ENCODE results near the gene MPZL1. TPM values are rescaled to one million over a fixed set of nuclear protein-coding genes. Genes with fewer than 3 reads are reported as not detected.

The MPZL1 gene
- total RNA-seq, 1 experiment from 2014 or later: 71.7 TPM

GRCh38 chr1:167693425-167694045 is 28.2 kb upstream of the MPZL1 start:
- Mint-ChIP-seq H3K4me1 (peaks cover 16% of the 10 kb centered on the region), H3K27me3 (ENCODE audit: low read depth) (peaks cover 10% of the 10 kb centered on the region), H3K36me3 (no peaks in the 10 kb centered on the region), H3K27ac (no peak overlapping the region), H3K9me3 (no peaks in the 10 kb centered on the region), H3K4me3 (no peak overlapping the region)
- POLR2A ChIA-PET: no interaction called here
- DNase-seq (ENCODE audit: low spot score) (no peak), ATAC-seq (no peak)
- TF ChIP-seq ZNF416 (CRISPR knock-in tag; IDR thresholded peaks at IDR 0.05) (no peak), TEAD1 (CRISPR knock-in tag; IDR thresholded peaks at IDR 0.05) (no peak), SP1 (CRISPR knock-in tag; conservative IDR thresholded peaks at IDR 0.05) (no peak)
- CTCF ChIA-PET: no interaction called here

DNA sequence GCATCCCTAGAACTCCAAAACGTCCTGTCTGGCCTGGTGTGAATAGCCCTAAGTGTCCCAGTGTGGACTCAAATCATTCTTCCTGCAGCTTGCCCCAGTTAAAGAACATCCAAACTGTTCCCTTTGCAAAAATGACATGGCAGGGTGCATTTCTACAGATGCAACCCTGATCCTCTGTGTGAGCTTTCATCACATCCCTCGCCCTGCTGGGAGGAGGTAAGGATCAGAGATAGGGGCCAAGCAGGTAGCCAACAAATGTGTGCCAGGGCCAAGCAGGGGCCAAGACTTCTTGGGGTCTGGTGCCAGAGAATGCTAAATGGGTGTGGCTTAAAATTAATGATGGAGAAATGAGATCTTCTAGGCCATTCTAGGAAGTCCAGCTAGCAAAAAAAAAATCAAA is 27.1 kb upstream of the MPZL1 start:
- no peaks in the 10 kb centered on the region for H3K9me3 Mint-ChIP-seq
- no peak overlapping the region for H3K4me3 Mint-ChIP-seq
- DNase-seq (ENCODE audit: low spot score) (no peak), ATAC-seq (no peak)
- H3K36me3 Mint-ChIP-seq: no peaks in the 10 kb centered on the region
- H3K27me3 Mint-ChIP-seq (ENCODE audit: low read depth): peaks cover 10% of the 10 kb centered on the region
- TF ChIP-seq ETV6 (CRISPR knock-in tag; IDR thresholded peaks at IDR 0.05) (no peak), ZMAT4 (CRISPR knock-in tag; IDR thresholded peaks at IDR 0.05) (no peak), E2F5 (CRISPR knock-in tag; IDR thresholded peaks at IDR 0.05) (no peak), SMAD3 (CRISPR knock-in tag; IDR thresholded peaks at IDR 0.05; ENCODE audit: borderline replicate concordance) (no peak), FOXP1 (CRISPR knock-in tag; IDR thresholded peaks at IDR 0.05; ENCODE audit: borderline replicate concordance) (no peak), HMGA2 (CRISPR knock-in tag; IDR thresholded peaks at IDR 0.05) (no peak), CREM (CRISPR knock-in tag; IDR thresholded peaks at IDR 0.05) (no peak), RORB (CRISPR knock-in tag; IDR thresholded peaks at IDR 0.05) (no peak), NR1H2 (CRISPR knock-in tag; IDR thresholded peaks at IDR 0.05) (no peak)
- CTCF ChIA-PET: interaction anchor here (0.6 kb wide), 1 partner anchor 12 kb away, joined by 3 read pairs; no protein-coding TSS in a partner anchor
- POLR2A ChIA-PET: no interaction called here
- no peak overlapping the region for H3K27ac Mint-ChIP-seq
- peaks cover 13% of the 10 kb centered on the region for H3K4me1 Mint-ChIP-seq

GRCh38 chr1:167695147-167695546 is 26.6 kb upstream of the MPZL1 start:
- no peak overlapping the region for H3K4me3 Mint-ChIP-seq
- CTCF ChIA-PET: interaction anchor here (0.6 to 1.0 kb wide), 2 partner anchors 13 kb away, joined by 3 read pairs; no protein-coding TSS in a partner anchor
- POLR2A ChIA-PET: no interaction called here
- TF ChIP-seq E2F1 (CRISPR knock-in tag; IDR thresholded peaks at IDR 0.05) (no peak), NFYB (CRISPR knock-in tag; conservative IDR thresholded peaks at IDR 0.05; ENCODE audit: low read depth) (no peak), NR2C2 (CRISPR knock-in tag; IDR thresholded peaks at IDR 0.05) (no peak), EMX1 (CRISPR knock-in tag; IDR thresholded peaks at IDR 0.05) (no peak), ZNF396 (CRISPR knock-in tag; IDR thresholded peaks at IDR 0.05; ENCODE audit: borderline replicate concordance) (no peak), NFATC4 (CRISPR knock-in tag; IDR thresholded peaks at IDR 0.05) (no peak), USF1 (CRISPR knock-in tag; IDR thresholded peaks at IDR 0.05) (no peak), ZNF671 (CRISPR knock-in tag; IDR thresholded peaks at IDR 0.05) (no peak)
- no peak for DNase-seq (ENCODE audit: low spot score)
- no peak; the same call in 1 of the 2 replicates for ATAC-seq
- peaks cover 11% of the 10 kb centered on the region for H3K4me1 Mint-ChIP-seq
- H3K27me3 Mint-ChIP-seq (ENCODE audit: low read depth): peaks cover 10% of the 10 kb centered on the region
- H3K36me3 Mint-ChIP-seq: no peaks in the 10 kb centered on the region
- H3K27ac Mint-ChIP-seq: no peak overlapping the region
- no peaks in the 10 kb centered on the region for H3K9me3 Mint-ChIP-seq

Data from WTC11 (cell line).